HG03039 (cell line): ENCODE measurements around the gene SMCO4.
"Not testable (repeated sequence)": the region's sequence is repeated elsewhere in the genome, so short reads cannot be mapped to it uniquely, and the experiment has no call there.

Experiments used
- ATAC-seq: cut with Tn5 transposase; IDR thresholded peaks from one replicate; pipeline ENCODE4 v1.9.1; 2021; ENCODE audit warnings: mild to moderate bottlenecking, moderate library complexity; ENCODE audit not compliant: unreplicated experiment

SMCO4 gene

DNA sequence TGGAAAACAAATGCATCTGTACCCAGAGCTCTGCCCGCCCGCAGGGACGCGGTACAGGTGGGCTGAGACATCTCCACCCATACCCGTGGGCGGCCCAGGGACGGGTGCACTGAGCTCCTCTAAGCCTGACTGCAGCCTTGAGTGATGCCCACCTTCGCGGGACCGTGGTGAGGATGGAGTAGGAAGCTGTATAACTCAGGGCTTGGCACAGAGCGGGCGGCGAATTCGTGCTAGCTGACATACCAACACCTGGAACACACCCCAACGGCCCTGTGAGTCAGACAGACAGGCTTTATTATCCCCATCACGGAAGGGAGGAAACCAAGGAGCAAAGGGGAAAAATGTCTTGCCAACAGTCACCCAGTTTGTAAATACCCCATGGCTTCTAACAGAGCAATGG lies 61.9 kb downstream of the SMCO4 start:
- no peak for ATAC-seq

- no peak for ATAC-seq
Measured at GRCh38 chr11:93480756-93481155, 62.4 kb downstream of the SMCO4 start.

DNA sequence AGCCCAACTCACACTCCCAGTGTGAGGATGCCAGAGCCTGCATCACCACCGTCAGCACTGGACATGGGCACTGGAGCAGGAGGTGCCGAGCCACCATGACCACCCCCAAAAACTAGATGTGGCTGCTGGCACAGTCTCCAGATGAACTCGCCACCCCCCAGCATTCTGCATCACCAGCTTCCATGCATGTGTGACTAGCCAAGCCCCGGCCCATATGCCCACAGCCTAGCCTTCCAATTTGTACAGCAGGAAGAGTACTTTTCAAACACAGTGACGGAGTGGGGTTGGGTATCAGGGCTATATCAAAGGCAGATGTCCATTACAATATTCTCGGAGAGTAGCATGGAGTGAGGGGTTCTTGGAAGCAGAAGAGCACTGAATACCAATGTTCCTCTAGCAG lies 62.9 kb downstream of the SMCO4 start:
- no peak for ATAC-seq

DNA sequence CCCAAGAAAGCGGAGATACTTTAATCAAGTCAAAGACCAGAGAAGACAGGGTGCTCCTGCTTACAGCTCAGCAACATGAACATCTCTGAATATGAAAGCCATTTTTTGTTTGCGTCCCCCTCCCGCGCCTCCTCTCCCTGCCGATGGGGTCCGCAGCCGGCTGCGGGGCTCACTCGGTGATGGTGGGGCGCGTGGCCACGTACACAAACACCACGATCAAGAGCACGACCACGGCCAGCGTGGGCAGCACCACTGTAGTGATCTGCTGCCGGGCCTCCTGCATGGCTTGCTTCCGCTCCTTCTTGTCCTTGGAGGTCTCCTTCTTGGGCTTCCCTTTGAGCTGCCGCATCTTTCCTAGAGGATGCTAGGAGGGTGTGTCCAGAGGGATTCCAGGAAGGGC lies 64.3 kb downstream of the SMCO4 start:
- no peak for ATAC-seq

- no peak for ATAC-seq
Measured at GRCh38 chr11:93477684-93478234, 65.4 kb downstream of the SMCO4 start.

- ATAC-seq = no peak
Measured at GRCh38 chr11:93476796-93477195, 66.4 kb downstream of the SMCO4 start.

DNA sequence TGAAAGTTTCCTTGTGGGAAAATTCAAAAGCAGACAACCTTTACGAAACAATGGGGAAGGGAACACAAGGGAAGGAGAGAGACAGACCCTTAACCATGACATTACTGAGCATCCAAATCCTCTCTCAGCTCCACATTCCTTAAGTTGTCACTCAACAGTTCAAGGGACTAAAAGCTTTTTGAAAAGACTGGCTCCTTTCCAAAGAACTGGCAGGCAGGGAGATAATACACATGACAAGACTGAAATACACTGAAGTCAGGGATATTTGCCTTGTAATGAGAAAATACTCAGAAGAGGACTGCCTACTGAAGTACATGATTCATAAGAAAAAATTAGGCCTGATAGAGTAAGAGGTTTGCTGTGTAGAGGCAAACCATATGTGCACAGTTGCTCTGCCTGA lies 69.1 kb downstream of the SMCO4 start:
- ATAC-seq = no peak

DNA sequence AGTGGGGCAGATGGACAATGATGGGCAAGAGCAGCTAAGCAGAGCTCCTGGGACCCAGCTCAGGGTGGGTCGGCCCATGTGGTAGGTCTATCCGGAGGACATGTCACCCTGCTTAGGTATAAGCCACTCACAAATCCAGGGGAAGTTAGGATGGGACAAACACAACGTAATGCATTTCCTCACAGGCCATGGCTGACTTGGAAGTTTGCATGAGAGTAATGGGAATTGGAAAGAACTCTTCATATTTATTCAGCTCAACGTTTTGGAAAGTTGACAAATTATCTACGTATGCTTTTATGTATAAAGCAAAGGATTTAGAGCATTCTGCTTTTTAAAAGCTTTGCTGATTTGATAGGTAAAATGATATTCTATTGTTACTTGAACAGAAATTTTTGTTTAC lies 74.9 kb downstream of the SMCO4 start:
- ATAC-seq = no peak

DNA sequence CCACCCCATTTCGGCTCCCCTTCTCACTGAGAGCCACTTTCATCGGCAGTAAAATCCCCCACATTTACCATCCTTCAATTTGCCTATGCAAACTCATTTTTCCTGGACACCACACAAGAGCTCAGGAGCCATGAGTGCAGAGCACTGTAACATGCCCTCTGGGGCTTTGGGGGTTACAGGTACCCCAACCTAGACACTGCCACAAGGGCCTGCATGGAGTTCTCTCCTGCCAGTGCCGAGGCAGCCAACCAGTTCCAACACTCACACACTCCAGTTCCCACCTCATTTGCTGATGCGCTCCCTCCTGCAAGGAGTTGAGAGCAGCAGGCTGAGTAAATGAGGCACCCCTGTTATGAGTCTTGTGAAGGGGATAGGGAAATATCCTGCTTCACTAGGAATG lies 76.1 kb downstream of the SMCO4 start:
- ATAC-seq = no peak

GRCh38 chr11:93464927-93465540 lies 78.2 kb downstream of the SMCO4 start:
- ATAC-seq = no peak

DNA sequence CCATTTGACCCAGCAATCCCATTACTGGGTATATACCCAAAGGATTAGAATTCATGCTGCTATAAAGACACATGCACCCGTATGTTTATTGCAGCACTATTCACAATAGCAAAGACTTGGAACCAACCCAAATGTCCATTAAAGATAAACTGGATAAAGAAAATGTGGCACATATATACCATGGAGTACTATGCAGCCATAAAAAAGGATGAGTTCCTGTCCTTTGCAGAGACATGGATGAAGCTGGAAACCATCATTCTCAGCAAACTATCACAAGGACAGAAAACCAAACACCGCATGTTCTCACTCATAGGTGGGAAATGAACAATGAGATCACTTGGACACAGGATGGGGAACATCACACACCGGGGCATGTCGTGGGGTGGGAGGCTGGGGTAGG lies 79.5 kb downstream of the SMCO4 start:
- ATAC-seq = not testable (repeated sequence)

DNA sequence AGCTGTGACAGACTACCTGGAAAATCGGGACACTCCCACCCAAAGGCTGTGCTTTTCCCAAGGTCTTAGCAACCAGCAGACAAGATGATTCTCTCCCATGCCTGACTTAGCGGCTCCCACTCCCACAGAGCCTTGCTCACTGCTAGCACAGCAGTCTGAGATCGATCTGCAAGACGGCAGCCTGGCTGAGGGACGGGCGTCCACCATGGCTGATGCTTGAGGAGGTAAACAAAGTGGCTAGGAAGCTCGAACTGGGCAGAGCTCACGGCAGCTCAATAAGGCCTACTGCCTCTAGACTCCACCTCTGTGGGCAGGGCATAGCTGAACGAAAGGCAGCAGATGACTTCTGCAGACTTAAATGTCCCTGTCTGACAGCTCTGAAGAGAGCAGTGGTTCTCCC lies 84.9 kb downstream of the SMCO4 start:
- ATAC-seq = no peak

GRCh38 chr11:93444617-93445073 lies 98.5 kb downstream of the SMCO4 start:
- ATAC-seq = no peak

- not testable (repeated sequence) for ATAC-seq
Measured at GRCh38 chr11:93443232-93443631, 100.0 kb downstream of the SMCO4 start.

DNA sequence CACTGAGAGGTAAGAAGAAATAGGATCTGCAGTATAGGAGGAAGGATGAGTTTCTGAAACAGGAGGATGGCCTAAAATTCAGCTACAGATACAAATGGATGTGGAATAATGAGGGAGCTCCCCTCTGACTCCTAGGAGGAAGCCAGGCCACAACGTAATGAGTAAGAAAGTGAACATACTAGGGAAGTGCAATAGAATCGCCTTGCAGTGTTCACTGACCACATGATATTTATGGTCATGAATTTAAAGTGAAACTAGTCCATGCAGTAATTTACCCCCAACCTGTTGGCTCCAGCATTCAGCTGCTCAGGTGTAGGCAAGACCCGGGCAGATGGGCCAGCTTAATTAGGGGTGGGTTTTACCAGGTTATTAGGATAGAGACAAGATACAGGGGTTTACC lies 110.9 kb downstream of the SMCO4 start:
- ATAC-seq = no peak
